HCT116 (cell line): ENCODE measurements around the gene HMBS. TPM values are rescaled to one million over a fixed set of nuclear protein-coding genes. Genes with fewer than 3 reads are reported as not detected.

Experiments
- ATAC-seq: fragments of 200-7000 bp; cut with Tn5 transposase; 2 replicates; pipeline ENCODE4 v1.9.1; 2020; ENCODE audit warnings: mild to moderate bottlenecking, moderate library complexity
- BruUV-seq: library from RNA; stranded (reverse); fragments of 400-500 nt; replicated peaks from 2 replicates; lab custom pipeline; 2021; lab: Mats Ljungman, UMichigan
- CTCF ChIA-PET: fragments of 300-600 bp; sonication (Branson Sonifier 250); formaldehyde crosslinking; loops from one replicate; lab custom pipeline; 2021; ENCODE audit warnings: antibody characterized with exemption; lab: Charles Lee
- POLR2A ChIA-PET: fragments of 300-600, 350-600 bp; sonication (Branson Sonifier 250); formaldehyde crosslinking; loops from one replicate; lab custom pipeline; 2021; ENCODE audit warnings: antibody characterized with exemption; lab: Charles Lee
- RAD21 ChIA-PET, 2 experiments: fragments of 300-600 bp; sonication (Branson Sonifier 250); formaldehyde crosslinking; loops; one replicate each; lab custom pipeline; 2023; ENCODE audit warnings: low total read pairs in 2 of 2; ENCODE audit not compliant: uncharacterized antibody in 2 of 2, unreplicated experiment in 2 of 2, low non-redundant PET in 1 of 2; lab: Charles Lee
- DNase-seq: peaks from one replicate; pipeline ENCODE4 v3.0.0-alpha.2; 2010; ENCODE audit warnings: low read depth, low spot score
- H2AFZ ChIP-seq: fragments of 200-600 bp; shearing (Covaris generic), sonication (generic); 2 replicates; pipeline ENCODE4 v1.6.1; 2017; ENCODE audit warnings: low read depth, mixed run types, mixed read lengths, antibody characterized with exemption, low read length; ENCODE audit not compliant: poor library complexity, severe bottlenecking
- H3K27ac ChIP-seq: 2 replicates; pipeline ENCODE4 v1.5.1; 2012; ENCODE audit warnings: low read depth, low read length
- H3K27me3 ChIP-seq: fragments of 200-600 bp; sonication (generic); 2 replicates; pipeline ENCODE4 v1.6.1; 2016; ENCODE audit warnings: mixed run types, low read length, mixed read lengths; ENCODE audit not compliant: insufficient read depth
- H3K36me3 ChIP-seq, 2 experiments: fragments of 200-500 bp in 1 of 2; fragments of 200-600 bp in 1 of 2; sonication (Bioruptor generic) in 1 of 2; sonication (generic) in 1 of 2; 2 replicates each; pipeline versions ENCODE4 v1.5.1 to v1.6.1; 2014 to 2016; ENCODE audit warnings: low read length in 2 of 2, inconsistent platforms in 1 of 2, mixed read lengths in 1 of 2, mixed run types in 1 of 2; ENCODE audit not compliant: insufficient read depth in 2 of 2, control insufficient read depth in 1 of 2
- H3K4me1 ChIP-seq, 2 experiments: fragments of 200-600 bp in 1 of 2; sonication (generic) in 1 of 2; 2 replicates each; pipeline versions ENCODE4 v1.5.1 to v1.6.1; 2012 to 2017; ENCODE audit warnings: low read length in 2 of 2, inconsistent platforms in 1 of 2, mild to moderate bottlenecking in 1 of 2, mixed read lengths in 1 of 2, mixed run types in 1 of 2, moderate library complexity in 1 of 2; ENCODE audit not compliant: insufficient read depth in 2 of 2, control insufficient read depth in 1 of 2
- H3K4me2 ChIP-seq: fragments of 200-600 bp; sonication (generic); 2 replicates; pipeline ENCODE4 v1.6.1; 2017; ENCODE audit warnings: mixed run types, low read length, mixed read lengths
- H3K4me3 ChIP-seq, 2 experiments: fragments of 200-600 bp in 1 of 2; sonication (generic) in 1 of 2; replicated peaks in 1 of 2; 2 replicates each; pipeline ENCODE4 v1.5.1; 2011 to 2016; ENCODE audit warnings: low read length in 2 of 2, control low read depth in 1 of 2, low read depth in 1 of 2, mild to moderate bottlenecking in 1 of 2, mixed read lengths in 1 of 2, mixed run types in 1 of 2
- H3K79me2 ChIP-seq: fragments of 200-600 bp; sonication (generic); 2 replicates; pipeline ENCODE4 v1.6.1; 2017; ENCODE audit warnings: mild to moderate bottlenecking, mixed run types, low read length, moderate library complexity, mixed read lengths; ENCODE audit not compliant: insufficient read depth
- H3K9ac ChIP-seq: fragments of 200-600 bp; sonication (generic); 2 replicates; pipeline ENCODE4 v1.6.1; 2016; ENCODE audit warnings: low read length, mixed read lengths
- H3K9me2 ChIP-seq: fragments of 200-600 bp; sonication (generic), shearing (Covaris generic); 2 replicates; pipeline ENCODE4 v1.6.1; 2017; ENCODE audit warnings: mixed run types, mild to moderate bottlenecking, moderate library complexity; ENCODE audit not compliant: insufficient read depth
- H3K9me3 ChIP-seq, 2 experiments: fragments of 200-500 bp in 1 of 2; fragments of 200-600 bp in 1 of 2; sonication (Bioruptor generic) in 1 of 2; sonication (generic) in 1 of 2; 2 replicates each; pipeline ENCODE4 v1.6.1; 2014 to 2017; ENCODE audit warnings: low read length in 2 of 2, mixed read lengths in 2 of 2, inconsistent platforms in 1 of 2, low read depth in 1 of 2, mild to moderate bottlenecking in 1 of 2, mixed run types in 1 of 2, moderate library complexity in 1 of 2; ENCODE audit not compliant: control insufficient read depth in 1 of 2, insufficient read depth in 1 of 2
- H4K20me1 ChIP-seq: fragments of 200-600 bp; sonication (generic), shearing (Covaris generic); 2 replicates; pipeline ENCODE4 v1.6.1; 2017; ENCODE audit warnings: mixed run types, mild to moderate bottlenecking, moderate library complexity; ENCODE audit not compliant: insufficient read depth
- ATF3 ChIP-seq: IDR thresholded peaks from 2 replicates; pipeline ENCODE4 v1.6.1; 2012
- CBX3 ChIP-seq: IDR thresholded peaks from 2 replicates; pipeline ENCODE4 v1.6.1; 2012; ENCODE audit warnings: low read depth
- CEBPB ChIP-seq: IDR thresholded peaks from 2 replicates; pipeline ENCODE4 v1.6.1; 2012; ENCODE audit warnings: low read depth
- EGR1 ChIP-seq: IDR thresholded peaks from 2 replicates; pipeline ENCODE4 v1.6.1; 2012; ENCODE audit warnings: low read depth
- ELF1 ChIP-seq: IDR thresholded peaks from 2 replicates; pipeline ENCODE4 v1.6.1; 2012; ENCODE audit warnings: low read depth, borderline replicate concordance
- EZH2 ChIP-seq: fragments of 200-600 bp; sonication (generic); IDR thresholded peaks from 2 replicates; pipeline ENCODE4 v1.6.1; 2017; ENCODE audit warnings: antibody characterized with exemption, mixed run types
- FOSL1 ChIP-seq: IDR thresholded peaks from 2 replicates; pipeline ENCODE4 v1.6.1; 2012; ENCODE audit warnings: low read depth
- POLR2A ChIP-seq: IDR thresholded peaks from 2 replicates; pipeline ENCODE4 v1.7.0; 2011; ENCODE audit warnings: borderline replicate concordance; ENCODE audit not compliant: insufficient read depth, insufficient read length; ENCODE audit errors: extremely low read depth
- RAD21 ChIP-seq: IDR thresholded peaks from 2 replicates; pipeline ENCODE4 v1.6.1; 2012; ENCODE audit warnings: low read depth, mild to moderate bottlenecking
- SIN3A ChIP-seq: IDR thresholded peaks from 2 replicates; pipeline ENCODE4 v1.6.1; 2012; ENCODE audit warnings: low read depth
- SP1 ChIP-seq: IDR thresholded peaks from 2 replicates; pipeline ENCODE4 v1.6.1; 2012; ENCODE audit warnings: low read depth
- SRF ChIP-seq: IDR thresholded peaks from 2 replicates; pipeline ENCODE4 v1.6.1; 2012; ENCODE audit warnings: low read depth
- TCF7L2 ChIP-seq: IDR thresholded peaks from 2 replicates; pipeline ENCODE4 v1.7.0; 2011; ENCODE audit warnings: borderline replicate concordance, inconsistent platforms; ENCODE audit not compliant: insufficient read depth, insufficient read length; ENCODE audit errors: extremely low read depth
- ZBTB33 ChIP-seq: IDR thresholded peaks from 2 replicates; pipeline ENCODE4 v1.6.1; 2011; ENCODE audit warnings: mild to moderate bottlenecking, low read length, moderate library complexity; ENCODE audit not compliant: insufficient replicate concordance; ENCODE audit errors: extremely low read depth
- ZFX ChIP-seq: fragments of 450-650 bp; IDR thresholded peaks from 2 replicates; pipeline ENCODE4 v1.6.1; 2017
- ZNF274 ChIP-seq: fragments of 200-500 bp; sonication (Bioruptor generic); IDR thresholded peaks from 2 replicates; pipeline ENCODE4 v1.6.1; 2014; ENCODE audit warnings: mild to moderate bottlenecking, low read depth, low read length, inconsistent platforms
- intact Hi-C: fragments of 100-400 bp; cut with micrococcal nuclease; formaldehyde crosslinking; loops from 2 replicates; pipeline ENCODE4 v1.10.0; 2022
- total RNA-seq: library from RNA; stranded (reverse); gene quantifications from one replicate; pipeline ENCODE4 v1.2.1, GENCODE V29; 2021; ENCODE audit not compliant: unreplicated experiment
- TF ChIP-seq, protein P1 (sequence below): IDR thresholded peaks from 2 replicates; pipeline ENCODE4 v1.6.1; 2012; ENCODE audit warnings: low read depth
- TF ChIP-seq, protein P2 (sequence below), 3 experiments: fragments of 200-600 bp in 1 of 3; sonication (generic) in 1 of 3; IDR thresholded peaks in 2 of 3; conservative IDR thresholded peaks in 1 of 3; 2 replicates each; pipeline ENCODE4 v1.5.1; 2012 to 2017; ENCODE audit warnings: low read depth in 2 of 3, low read length in 2 of 3, antibody characterized with exemption in 1 of 3, borderline replicate concordance in 1 of 3, control low read depth in 1 of 3, mild to moderate bottlenecking in 1 of 3, mixed read lengths in 1 of 3, mixed run types in 1 of 3, moderate library complexity in 1 of 3; ENCODE audit not compliant: insufficient read depth in 1 of 3

HMBS gene
- total RNA-seq, 1 experiment from 2014 or later: 69.0 TPM

DNA sequence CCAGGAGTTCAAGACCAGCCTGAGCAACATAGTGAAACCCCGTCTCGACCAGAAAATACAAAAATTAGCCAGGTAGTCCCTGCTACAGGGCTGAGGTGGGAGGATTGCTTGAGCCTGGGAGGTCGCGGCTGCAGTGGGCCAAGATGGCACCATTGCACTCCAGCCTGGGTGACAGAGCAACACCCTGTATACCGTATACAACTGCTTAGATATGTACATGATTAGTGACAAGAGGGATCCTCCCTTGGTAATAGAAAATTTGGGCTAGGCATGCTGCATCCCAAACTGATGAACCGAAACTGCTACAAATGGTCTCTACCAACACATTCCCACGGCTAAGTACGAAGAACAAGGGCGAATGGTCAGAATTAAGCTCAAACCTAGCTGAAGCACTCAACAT lies 41.8 kb upstream of the HMBS start:
- no peak overlapping the region for H2AFZ ChIP-seq
- DNase-seq (no peak), ATAC-seq (no peak)
- no peaks in the 10 kb centered on the region for H3K9me2 ChIP-seq
- no peak overlapping the region for H3K9ac ChIP-seq
- H3K4me2 ChIP-seq: no peak overlapping the region
- no peaks in the 10 kb centered on the region for H3K79me2 ChIP-seq
- intact Hi-C loops: no loop called here
- no peaks in the 10 kb centered on the region for H3K9me3 ChIP-seq
- no peaks in the 10 kb centered on the region for H3K27me3 ChIP-seq
- no peak overlapping the region for H3K27ac ChIP-seq
- TF ChIP-seq SIN3A (no peak), ELF1 (no peak), EGR1 (no peak), CEBPB (no peak), FOSL1 (no peak), EZH2 (no peak), ZBTB33 (no peak), POLR2A (no peak), RAD21 (no peak), TCF7L2 (no peak), ZFX (no peak), ATF3 (no peak), SP1 (no peak), SRF (no peak), CBX3 (no peak), ZNF274 (no peak)
- TF ChIP-seq, protein P1, sequence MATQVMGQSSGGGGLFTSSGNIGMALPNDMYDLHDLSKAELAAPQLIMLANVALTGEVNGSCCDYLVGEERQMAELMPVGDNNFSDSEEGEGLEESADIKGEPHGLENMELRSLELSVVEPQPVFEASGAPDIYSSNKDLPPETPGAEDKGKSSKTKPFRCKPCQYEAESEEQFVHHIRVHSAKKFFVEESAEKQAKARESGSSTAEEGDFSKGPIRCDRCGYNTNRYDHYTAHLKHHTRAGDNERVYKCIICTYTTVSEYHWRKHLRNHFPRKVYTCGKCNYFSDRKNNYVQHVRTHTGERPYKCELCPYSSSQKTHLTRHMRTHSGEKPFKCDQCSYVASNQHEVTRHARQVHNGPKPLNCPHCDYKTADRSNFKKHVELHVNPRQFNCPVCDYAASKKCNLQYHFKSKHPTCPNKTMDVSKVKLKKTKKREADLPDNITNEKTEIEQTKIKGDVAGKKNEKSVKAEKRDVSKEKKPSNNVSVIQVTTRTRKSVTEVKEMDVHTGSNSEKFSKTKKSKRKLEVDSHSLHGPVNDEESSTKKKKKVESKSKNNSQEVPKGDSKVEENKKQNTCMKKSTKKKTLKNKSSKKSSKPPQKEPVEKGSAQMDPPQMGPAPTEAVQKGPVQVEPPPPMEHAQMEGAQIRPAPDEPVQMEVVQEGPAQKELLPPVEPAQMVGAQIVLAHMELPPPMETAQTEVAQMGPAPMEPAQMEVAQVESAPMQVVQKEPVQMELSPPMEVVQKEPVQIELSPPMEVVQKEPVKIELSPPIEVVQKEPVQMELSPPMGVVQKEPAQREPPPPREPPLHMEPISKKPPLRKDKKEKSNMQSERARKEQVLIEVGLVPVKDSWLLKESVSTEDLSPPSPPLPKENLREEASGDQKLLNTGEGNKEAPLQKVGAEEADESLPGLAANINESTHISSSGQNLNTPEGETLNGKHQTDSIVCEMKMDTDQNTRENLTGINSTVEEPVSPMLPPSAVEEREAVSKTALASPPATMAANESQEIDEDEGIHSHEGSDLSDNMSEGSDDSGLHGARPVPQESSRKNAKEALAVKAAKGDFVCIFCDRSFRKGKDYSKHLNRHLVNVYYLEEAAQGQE: no peak
- TF ChIP-seq, protein P2, sequence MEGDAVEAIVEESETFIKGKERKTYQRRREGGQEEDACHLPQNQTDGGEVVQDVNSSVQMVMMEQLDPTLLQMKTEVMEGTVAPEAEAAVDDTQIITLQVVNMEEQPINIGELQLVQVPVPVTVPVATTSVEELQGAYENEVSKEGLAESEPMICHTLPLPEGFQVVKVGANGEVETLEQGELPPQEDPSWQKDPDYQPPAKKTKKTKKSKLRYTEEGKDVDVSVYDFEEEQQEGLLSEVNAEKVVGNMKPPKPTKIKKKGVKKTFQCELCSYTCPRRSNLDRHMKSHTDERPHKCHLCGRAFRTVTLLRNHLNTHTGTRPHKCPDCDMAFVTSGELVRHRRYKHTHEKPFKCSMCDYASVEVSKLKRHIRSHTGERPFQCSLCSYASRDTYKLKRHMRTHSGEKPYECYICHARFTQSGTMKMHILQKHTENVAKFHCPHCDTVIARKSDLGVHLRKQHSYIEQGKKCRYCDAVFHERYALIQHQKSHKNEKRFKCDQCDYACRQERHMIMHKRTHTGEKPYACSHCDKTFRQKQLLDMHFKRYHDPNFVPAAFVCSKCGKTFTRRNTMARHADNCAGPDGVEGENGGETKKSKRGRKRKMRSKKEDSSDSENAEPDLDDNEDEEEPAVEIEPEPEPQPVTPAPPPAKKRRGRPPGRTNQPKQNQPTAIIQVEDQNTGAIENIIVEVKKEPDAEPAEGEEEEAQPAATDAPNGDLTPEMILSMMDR (IDR thresholded peaks at IDR 0.05 in 2 of 3, conservative IDR thresholded peaks at IDR 0.05 in 1 of 3; ENCODE audit: borderline replicate concordance in 1 of 3, insufficient read depth in 1 of 3, low read depth in 2 of 3, low read length in 2 of 3): no peak
- no peaks in the 10 kb centered on the region for H4K20me1 ChIP-seq
- ChIA-PET CTCF (interaction anchor here (1.4 kb wide), 1 partner anchor 11 kb away, joined by 3 read pairs; no protein-coding TSS in a partner anchor), RAD21 (no interaction called here), POLR2A (interaction anchor here (0.7 to 1.1 kb wide), 2 partner anchors 10 to 13 kb away, joined by 3 read pairs; no protein-coding TSS in a partner anchor)
- H3K4me3 ChIP-seq: no peak overlapping the region
- no TSS peak for BruUV-seq
- H3K36me3 ChIP-seq: peaks cover 14 to 18% of the 10 kb centered on the region in 2 experiments
- H3K4me1 ChIP-seq: no peaks in the 10 kb centered on the region
